Bronchial epithelial cell (primary cell): ENCODE measurements around the gene ELOVL6. TPM values are rescaled to one million over a fixed set of nuclear protein-coding genes. Genes with fewer than 3 reads are reported as not detected.
"Not testable (repeated sequence)": the region's sequence is repeated elsewhere in the genome, so short reads cannot be mapped to it uniquely, and the experiment has no call there.

Source experiments
- DNase-seq: peaks from one replicate; pipeline ENCODE4 v3.0.0-alpha.2; 2010; ENCODE audit warnings: low read depth
- FAIRE-seq: peaks from 2 replicates; lab custom pipeline; 2011; peaks lifted over from hg19 to GRCh38; lab: Jason Lieb, UNC
- H3K27me3 ChIP-seq: 2 replicates; pipeline ENCODE4 v1.5.1; 2011; ENCODE audit warnings: low read length; ENCODE audit not compliant: control insufficient read depth, insufficient read depth
- H3K36me3 ChIP-seq: 2 replicates; pipeline ENCODE4 v1.5.1; 2011; ENCODE audit warnings: low read length; ENCODE audit not compliant: control insufficient read depth, insufficient read depth
- H3K4me3 ChIP-seq: 2 replicates; pipeline ENCODE4 v1.5.1; 2011; ENCODE audit warnings: mild to moderate bottlenecking, low read depth, low read length, control low read depth
- total RNA-seq: library from RNA; depleted of rRNA; stranded (reverse); fragments of >200 nt; gene quantifications from 2 replicates; pipeline ENCODE4 v1.2.1, GENCODE V29; 2014
- TF ChIP-seq, protein P1 (sequence below): IDR thresholded peaks from 2 replicates; pipeline ENCODE4 v1.5.1; 2011; ENCODE audit warnings: mild to moderate bottlenecking, moderate library complexity, low read length, control low read depth, inconsistent platforms; ENCODE audit not compliant: insufficient read depth, severe bottlenecking

Gene ELOVL6
- total RNA-seq, 1 donor from 2014 or later: 6.8 TPM

DNA sequence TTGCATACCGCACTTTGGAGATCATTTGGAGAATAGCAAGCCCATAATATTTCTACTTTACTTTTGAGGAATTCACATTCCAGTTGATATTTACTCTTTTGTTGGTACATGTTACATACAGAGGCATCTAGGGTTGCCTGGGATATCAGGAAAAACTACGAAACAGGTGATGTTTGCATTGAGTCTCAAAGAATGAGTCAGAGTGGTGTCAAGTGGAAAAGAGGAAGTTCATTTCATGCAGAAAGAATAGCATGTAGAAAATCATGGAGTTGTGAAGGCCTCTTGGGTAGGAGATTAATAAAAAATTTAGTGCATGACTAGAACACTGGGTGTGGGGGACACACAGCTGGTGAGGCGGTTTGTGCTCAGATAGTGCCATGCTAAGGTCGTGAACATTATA is 33.5 kb upstream of the ELOVL6 start:
- peak; percentile 94 for DNase-seq

DNA sequence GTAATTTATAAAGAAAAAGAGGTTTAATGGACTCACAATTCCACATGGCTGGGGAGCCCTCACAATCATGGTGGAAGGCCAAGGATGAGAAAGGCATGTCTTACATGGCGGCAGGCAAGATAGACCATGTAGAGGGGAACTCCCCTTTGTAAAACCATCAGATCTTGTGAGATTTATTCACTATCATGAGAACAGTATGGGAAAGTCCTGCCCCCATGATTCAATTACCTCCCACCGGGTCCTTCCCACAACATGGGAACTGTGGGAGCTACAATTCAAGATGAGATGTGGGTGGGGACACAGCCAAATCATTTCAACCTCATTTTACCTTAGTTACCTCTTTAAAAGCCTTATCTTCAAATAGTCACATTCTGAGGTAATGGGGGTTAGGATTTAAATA is 30.9 kb upstream of the ELOVL6 start:
- no peaks in the 10 kb centered on the region for H3K36me3 ChIP-seq
- FAIRE-seq (no peak), DNase-seq (no peak)
- no peak overlapping the region for H3K4me3 ChIP-seq
- TF ChIP-seq, protein P1, sequence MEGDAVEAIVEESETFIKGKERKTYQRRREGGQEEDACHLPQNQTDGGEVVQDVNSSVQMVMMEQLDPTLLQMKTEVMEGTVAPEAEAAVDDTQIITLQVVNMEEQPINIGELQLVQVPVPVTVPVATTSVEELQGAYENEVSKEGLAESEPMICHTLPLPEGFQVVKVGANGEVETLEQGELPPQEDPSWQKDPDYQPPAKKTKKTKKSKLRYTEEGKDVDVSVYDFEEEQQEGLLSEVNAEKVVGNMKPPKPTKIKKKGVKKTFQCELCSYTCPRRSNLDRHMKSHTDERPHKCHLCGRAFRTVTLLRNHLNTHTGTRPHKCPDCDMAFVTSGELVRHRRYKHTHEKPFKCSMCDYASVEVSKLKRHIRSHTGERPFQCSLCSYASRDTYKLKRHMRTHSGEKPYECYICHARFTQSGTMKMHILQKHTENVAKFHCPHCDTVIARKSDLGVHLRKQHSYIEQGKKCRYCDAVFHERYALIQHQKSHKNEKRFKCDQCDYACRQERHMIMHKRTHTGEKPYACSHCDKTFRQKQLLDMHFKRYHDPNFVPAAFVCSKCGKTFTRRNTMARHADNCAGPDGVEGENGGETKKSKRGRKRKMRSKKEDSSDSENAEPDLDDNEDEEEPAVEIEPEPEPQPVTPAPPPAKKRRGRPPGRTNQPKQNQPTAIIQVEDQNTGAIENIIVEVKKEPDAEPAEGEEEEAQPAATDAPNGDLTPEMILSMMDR: no peak
- H3K27me3 ChIP-seq: no peaks in the 10 kb centered on the region

More for the DNA sequence above, 33.5 kb upstream of the ELOVL6 start:
- no peak overlapping the region for H3K4me3 ChIP-seq
- no peaks in the 10 kb centered on the region for H3K36me3 ChIP-seq
- TF ChIP-seq, protein P1: no peak
- no peaks in the 10 kb centered on the region for H3K27me3 ChIP-seq
- FAIRE-seq: no peak

DNA sequence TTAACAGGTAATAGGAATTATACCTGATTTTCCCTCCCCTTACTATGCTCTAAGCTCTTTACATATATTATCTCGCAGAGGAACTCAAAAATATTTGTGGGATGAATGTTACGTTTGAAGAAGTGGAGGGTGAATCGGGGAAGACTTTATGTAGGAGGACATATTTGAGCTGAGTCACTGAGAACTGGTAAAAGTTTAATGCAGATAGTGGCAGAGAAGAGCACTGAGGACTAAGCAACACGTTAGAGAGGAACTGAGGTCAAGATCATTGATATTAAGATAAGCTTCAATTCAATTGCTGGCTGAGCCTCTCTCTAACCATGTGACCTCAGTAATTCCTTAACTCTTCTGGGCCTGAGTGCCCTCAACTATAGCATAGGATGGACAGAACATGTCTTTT is 26.4 kb upstream of the ELOVL6 start:
- FAIRE-seq: no peak
- peak; percentile 32 for DNase-seq
- Histone ChIP-seq H3K4me3 (no peak overlapping the region), H3K36me3 (no peaks in the 10 kb centered on the region), H3K27me3 (no peaks in the 10 kb centered on the region)
- TF ChIP-seq, protein P1: no peak

DNA sequence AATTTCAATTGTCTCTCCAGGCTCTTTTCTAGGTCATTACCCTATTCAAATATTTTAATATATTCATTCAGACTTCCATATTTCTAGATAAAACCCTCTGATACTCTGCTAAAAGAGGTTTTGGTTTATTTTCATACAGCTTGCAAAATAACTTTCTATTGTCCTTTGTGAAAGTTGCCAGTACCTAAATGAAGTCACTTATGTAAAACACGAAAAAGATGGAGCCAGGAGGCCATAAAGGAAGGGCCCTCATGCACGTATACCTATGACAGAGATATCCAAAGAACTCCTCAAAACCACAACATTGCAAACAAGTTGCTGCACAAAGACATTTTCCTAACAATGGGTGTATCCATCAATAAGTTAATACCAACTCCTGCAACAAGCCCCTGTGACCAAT is 25.7 kb upstream of the ELOVL6 start:
- no peaks in the 10 kb centered on the region for H3K27me3 ChIP-seq
- TF ChIP-seq, protein P1: no peak
- no peak for FAIRE-seq
- no peak for DNase-seq
- H3K4me3 ChIP-seq: no peak overlapping the region
- no peaks in the 10 kb centered on the region for H3K36me3 ChIP-seq

DNA sequence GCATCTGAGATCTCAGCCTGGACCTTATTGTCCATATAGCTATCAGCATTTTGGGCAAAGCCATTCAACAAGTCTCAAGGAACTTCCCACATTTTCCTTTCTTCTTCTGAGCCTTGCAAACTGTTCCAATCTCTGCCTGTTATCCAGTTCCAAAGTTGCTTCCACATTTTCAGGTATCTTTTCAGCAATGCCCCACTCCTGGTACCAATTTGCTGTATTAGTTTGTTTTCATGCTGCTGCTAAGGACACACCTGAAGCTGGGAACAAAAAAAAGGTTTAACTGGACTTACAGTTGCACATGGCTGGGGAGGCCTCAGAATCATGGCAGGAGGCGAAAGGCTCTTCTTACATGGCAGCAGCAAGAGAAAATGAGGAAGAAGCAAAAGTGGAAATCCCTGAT is 20.5 kb upstream of the ELOVL6 start:
- not testable (repeated sequence) for H3K27me3 ChIP-seq, FAIRE-seq, H3K36me3 ChIP-seq, DNase-seq, H3K4me3 ChIP-seq

DNA sequence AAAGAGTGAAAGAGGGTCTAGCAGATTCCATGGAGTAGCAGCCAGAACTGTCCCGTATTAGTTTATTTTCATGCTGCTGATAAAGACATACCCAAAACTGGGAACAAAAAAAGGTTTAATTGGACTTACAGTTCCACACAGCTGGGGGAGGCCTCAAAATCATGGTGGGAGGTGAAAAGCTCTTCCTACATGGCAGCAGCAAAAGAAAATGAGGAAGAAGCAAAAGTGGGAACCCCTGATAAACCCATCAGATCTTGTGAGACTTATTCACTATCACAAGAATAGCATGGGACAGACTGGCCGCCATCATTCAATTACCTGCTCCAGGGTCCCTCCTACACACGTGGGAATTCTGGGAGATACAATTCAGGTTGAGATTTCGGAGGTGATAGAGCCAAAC is 18.8 kb upstream of the ELOVL6 start:
- H3K36me3 ChIP-seq, H3K4me3 ChIP-seq, DNase-seq, FAIRE-seq, H3K27me3 ChIP-seq: not testable (repeated sequence)

DNA sequence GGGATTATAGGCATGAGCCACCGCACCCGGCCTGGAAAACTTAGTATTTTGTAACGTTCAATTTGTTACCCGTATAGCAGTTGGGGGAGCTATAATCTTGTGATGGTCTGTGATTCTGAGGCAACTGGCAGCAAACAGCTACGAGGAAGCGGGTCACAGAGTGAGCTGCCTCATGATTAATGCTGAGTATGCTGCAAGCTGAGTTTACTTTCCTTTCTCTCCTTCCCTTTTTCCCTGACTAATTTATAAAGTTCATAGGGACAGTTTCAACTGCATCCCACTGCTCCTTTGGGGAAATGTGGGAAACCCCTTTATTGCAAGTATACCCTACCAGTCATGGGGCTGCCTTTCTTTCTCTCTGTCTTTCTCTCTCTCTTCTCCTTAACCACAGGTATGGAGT is 17.7 kb upstream of the ELOVL6 start:
- H3K27me3 ChIP-seq: no peaks in the 10 kb centered on the region
- peak; percentile 37 for DNase-seq
- no peak overlapping the region for H3K4me3 ChIP-seq
- TF ChIP-seq, protein P1: no peak
- no peak for FAIRE-seq
- no peaks in the 10 kb centered on the region for H3K36me3 ChIP-seq
